Head of caudate nucleus (tissue), 42 donors: Measurements from ENCODE around the gene ENTREP1.
A peak's percentile ranks its signal among the peaks of the same experiment; 100 is the strongest.
"Not testable (repeated sequence)": the region's sequence is repeated elsewhere in the genome, so short reads cannot be mapped to it uniquely, and the experiment has no call there.

Source experiments
- DNase-seq, 42 donors: peaks; one replicate each; pipeline versions ENCODE4 v3.0.0 to v3.0.0-alpha.2; 2020 to 2021; ENCODE audit warnings: mixed read lengths in 7 of 42
- intact Hi-C: fragments of 100-400 bp; cut with DNase I; formaldehyde crosslinking; loops from one replicate; pipeline ENCODE4 v1.15.0; 2022

Gene ENTREP1, protein sequence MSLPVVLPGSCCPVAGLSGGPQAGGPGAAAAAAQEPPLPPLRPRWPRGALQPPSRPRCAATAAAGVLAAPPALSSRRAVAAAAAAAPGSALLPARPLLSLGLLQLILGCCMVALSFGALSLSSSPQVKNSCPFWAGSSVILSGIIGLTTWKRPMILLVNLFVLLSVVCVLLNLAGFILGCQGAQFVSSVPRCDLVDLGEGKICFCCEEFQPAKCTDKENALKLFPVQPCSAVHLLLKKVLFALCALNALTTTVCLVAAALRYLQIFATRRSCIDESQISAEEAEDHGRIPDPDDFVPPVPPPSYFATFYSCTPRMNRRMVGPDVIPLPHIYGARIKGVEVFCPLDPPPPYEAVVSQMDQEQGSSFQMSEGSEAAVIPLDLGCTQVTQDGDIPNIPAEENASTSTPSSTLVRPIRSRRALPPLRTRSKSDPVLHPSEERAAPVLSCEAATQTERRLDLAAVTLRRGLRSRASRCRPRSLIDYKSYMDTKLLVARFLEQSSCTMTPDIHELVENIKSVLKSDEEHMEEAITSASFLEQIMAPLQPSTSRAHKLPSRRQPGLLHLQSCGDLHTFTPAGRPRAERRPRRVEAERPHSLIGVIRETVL

DNA sequence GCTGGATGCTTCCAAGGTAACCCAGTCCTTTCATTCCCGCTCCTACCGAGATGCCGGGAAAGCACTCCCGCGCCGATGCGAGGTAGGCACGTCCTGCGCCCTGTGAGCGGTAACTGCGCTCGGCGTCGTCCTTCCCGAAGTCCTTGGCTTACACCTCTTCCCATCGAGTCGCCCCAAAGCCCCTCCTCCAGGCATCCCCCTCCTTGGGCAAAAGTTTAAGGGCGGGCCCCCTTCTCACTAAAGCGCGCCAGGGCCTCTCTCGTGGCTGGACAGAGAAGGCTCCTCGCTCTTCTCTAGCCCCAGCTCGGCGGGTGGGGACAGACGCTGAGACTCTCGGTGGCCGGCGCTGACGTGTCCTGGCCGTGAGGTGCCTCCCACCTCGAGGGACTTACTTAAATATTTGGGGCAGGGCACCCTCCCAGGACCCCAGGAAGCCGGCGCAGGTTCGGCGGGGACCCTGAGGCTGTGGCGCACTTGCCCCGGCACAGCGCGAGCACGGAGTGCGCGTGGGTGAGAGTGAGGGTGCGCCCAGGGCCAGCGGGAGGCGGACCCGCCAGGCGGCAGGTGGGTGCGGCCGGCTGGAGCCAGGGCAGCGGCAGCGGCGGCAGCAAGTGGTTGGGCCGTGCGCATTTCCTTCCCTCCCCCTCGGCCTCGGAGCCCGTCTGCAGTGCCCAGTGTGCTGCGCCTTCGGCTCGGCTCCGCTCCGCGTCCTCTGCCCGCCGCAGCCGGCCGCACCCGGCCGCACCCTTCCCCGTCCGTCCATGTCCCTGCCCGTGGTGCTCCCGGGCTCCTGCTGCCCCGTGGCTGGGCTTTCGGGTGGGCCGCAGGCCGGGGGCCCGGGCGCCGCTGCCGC, at the start of gene ENTREP1:
Gene ENTREP1, plus strand, starts transcription at position 667 of the 853 bp plus-strand sequence. Its CDS starts 95 bp downstream, at position 762.
- intact Hi-C loops: no loop called here
- peak; percentile 16 to 80 (median 60) for DNase-seq

DNA sequence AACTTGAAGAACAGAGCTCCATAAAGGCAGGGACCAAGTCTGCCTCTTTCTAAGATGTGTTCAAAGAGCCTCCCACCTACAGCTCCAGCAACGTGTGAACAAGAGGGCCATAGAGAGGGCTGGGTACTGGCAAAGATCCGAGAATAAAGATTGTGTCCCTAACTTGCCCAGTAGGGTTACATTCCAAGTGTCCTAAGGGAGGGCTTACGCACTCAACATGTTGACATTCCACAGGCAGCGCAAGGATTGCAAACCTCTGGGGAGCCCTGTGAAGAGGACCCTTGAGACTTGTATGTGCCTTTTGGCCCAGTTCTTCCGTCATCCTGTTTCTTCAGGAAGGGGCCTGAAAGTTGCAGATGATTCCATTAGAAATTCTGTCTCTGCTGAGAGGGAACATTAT, 48.2 kb upstream of the ENTREP1 start:
- no peak for DNase-seq
- intact Hi-C loops: no loop called here

DNA sequence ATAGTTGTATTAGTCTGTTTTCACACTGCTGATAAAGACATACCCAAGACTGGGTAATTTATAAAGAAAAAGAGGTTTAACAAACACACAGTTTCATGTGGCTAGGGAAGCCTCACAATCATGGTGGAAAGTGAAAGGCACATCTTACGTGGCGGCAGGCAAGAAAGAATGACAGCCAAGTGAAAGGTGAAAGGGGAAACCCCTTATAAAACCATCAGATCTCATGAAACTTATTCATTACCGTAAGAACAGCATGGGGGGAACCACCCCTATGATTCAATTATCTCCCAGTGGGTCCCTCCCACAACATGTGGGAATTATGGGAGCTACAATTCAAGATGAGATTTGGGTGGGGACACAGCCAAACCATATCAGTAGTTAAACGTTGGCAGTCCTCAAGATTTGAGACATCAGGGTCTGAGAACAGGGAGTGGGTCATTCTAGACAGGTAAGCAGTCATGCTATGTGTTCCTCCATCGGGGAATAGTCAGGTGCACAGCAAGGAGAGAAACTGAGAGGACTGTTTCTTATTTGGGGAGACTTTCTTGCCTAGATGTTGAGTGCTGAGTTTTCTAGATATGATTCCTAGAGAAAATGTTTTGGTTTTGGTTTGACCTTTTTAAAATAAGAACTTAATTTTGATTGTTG, 45.8 kb upstream of the ENTREP1 start:
- intact Hi-C loops: no loop called here
- no peak for DNase-seq

DNA sequence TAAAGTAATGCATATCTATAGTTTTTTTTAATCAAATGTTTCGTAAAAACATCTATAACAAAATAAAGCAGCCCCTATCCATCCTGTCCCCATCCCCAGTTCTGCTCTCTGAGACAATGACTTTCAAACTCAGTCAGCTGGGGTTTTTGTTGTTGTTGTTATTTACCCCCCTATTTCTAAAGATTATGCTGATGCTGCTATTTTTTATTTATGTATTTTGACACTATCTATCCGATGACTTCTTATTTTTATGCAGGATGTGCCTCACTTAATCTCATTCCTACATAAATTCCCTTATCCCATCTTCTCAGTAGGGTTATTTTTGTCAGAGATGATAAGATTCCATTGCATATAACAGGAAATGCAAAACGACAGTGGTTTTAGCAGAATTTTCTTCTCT, 45.3 kb upstream of the ENTREP1 start:
- no peak for DNase-seq
- intact Hi-C loops: no loop called here

DNA sequence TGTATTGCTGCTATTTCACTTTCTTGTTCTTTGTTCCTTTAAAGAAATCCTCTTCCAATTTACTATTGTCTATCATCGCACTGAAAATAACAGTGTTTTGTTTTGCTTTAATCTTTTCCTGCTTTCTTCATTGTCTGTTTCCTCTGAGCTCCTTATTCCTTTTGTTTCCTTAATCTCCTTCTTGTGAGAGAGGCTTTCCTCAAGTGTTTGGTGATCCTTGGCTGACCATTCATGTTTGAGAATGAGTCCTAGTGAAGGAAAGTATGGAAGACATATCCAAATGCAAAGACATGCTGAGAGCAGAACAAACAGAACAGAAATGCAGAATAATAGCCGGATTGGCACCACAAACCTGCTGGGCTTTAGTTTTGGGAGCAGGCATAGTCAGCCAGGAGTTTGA, 42.0 kb upstream of the ENTREP1 start:
- intact Hi-C loops: no loop called here
- DNase-seq: no peak

DNA sequence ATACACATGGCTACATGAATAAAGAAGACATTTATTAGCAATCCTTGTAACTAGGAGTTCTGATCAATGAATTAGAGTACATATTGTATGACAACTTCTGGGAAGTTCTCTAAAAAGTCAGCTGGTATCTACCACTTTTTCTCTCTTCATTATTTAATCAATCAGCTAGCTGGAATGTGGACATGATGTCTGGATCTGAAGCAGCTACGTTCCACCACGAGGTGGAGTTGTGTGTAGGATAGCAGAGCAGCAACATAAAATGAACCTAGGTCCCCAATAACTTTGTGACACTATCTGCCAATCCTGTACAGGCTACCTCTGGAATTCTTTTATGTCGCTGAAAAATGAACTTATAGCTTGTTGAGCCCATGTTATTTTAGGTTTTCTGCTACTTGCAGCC, 32.9 kb upstream of the ENTREP1 start:
- no peak for DNase-seq

DNA sequence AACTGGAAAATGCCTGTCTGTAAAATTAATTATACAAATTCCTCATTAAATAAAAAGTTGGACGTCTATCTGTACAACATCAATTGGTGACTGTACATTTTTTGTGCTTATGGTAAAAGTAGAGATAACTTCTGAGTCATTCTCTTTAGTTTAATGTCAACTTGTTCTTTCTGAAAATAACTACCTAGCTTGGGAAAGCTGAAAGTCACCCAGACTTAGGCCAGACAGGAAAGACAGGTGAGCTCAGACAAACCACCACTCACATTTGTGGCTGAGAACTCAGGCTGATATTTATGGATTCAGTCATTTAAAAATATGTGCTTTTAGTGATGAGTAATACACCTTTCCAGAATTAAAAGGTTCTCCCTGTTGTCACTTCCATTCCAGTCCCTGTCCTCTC, 31.9 kb upstream of the ENTREP1 start:
- DNase-seq: peak in 9 of 42 donors; percentile 10 to 66 (median 30)
- intact Hi-C loops: no loop called here

More for the DNA sequence above, 32.9 kb upstream of the ENTREP1 start:
- intact Hi-C loops: no loop called here

DNA sequence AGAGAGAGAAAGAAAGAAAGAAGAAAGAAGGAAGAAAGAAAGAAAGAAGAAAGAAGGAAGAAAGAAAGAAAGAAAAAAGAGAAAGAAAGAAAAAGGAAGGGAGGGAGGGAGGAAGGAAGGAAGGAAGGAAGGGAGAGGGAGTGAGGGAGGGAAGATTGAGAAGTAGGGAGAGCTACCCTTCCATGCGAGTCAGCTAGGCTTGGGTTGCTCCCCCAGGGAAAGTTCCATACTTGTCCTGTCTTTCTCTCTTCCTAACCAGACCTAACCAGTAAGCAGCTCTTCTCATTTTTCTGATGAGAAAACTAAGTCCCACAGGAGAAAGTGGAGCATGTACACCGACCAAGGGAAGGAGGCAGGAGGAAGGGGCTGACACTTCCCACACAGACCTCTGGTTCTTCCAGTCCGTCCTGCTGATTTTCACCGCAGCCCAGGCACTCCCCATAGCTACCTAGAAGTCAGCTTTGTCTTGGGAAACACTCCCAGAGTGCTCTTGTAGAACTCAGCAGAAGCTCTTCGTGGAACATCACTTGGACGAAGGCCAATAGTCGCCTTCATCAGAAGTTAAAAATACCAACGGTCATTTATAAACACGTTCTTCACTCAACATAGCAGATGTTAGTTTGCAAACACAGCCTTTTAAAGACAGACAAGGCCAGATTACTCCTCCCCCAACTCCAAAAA, 29.0 kb upstream of the ENTREP1 start:
- intact Hi-C loops: no loop called here

DNA sequence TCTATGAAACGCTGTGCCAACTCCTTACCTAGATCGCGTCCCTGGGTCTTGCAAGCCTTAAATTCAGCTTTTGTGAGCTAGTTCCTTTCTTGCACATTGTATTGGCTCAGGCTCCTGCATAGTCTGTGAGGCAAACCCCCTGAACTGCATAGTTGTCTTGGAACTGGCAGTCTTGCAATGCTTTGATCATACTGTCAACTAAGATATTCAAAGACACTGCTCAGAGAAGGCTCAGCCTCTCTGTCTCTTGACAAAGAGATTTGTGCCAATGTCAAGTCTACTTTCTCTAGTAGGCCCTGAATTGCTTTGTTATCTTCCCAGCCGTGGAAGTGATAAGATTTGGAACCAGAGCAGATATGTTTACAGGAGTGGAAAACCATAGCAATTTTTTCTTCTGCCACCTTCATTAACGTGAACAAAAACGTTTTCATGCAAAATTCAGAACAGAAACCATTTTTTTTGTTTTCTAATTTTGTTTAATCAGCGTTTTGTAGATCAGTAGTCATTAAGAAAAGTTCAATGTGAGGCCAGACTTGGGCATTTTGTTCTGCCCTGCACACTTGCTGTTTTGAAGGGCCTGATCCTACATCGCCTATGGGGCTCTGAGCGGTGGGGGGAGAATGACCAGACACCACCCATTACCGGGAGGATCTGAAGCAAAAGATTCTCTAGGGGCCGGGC, 27.6 kb upstream of the ENTREP1 start:
- no peak for DNase-seq
- intact Hi-C loops: no loop called here

More for the DNA sequence above, 29.0 kb upstream of the ENTREP1 start:
- no peak for DNase-seq

DNA sequence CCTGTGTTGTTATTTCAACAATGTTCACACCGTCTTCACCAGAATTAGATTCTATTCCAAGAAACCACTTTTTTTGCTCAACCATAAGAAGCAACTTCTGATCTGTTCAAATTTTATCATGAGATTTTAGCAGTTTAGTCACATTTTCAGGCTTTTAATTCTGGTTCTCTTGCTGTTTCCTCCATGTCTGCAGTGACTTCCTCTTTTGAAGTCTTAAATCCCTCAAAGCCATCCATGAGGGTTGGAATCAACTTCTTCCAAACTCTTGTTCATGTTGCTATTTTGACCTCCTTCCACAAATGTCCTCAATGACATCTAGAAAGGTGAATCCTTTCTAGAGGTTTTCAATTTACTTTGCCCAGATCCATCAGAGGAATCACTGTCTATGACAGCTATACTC, 25.7 kb upstream of the ENTREP1 start:
- intact Hi-C loops: no loop called here
- DNase-seq: no peak

DNA sequence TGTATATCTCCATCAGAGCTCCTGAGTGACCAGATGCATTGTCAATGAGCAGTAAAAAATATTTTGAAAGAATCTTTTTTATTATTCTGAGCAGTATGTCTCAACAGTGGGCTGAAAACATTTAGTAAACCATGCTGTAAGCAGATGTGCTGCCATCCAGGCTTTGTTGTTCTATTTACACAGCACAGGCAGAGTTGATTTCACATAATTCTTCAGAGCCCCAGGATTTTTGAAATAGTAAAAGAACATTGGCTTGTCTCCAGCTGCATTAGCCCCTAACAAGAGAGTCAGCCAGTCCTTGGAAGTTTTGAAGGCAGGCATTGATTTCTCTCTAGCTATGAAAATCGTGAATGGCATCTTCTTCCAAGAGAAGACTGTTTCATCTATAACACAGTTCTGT, 25.2 kb upstream of the ENTREP1 start:
- no peak for DNase-seq
- intact Hi-C loops: no loop called here

DNA sequence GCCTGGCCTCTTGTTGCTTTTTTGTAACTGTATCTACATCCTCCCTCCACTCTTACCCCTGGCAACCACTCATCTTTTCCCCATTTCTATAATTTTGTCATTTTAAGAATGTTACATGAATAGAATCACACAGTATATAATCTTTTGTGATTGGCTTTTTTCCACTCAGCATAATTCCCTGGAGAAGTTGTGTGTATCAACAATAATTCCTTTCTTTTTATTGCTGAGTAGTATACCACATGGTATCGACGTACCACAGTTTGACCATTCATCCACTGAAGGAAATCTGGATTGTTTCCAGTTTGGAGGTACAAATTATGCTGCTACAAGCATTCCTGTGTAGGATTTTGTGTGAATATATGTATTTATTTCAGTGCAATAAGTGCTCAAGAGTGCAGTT, 21.7 kb upstream of the ENTREP1 start:
- intact Hi-C loops: no loop called here
- no peak for DNase-seq

DNA sequence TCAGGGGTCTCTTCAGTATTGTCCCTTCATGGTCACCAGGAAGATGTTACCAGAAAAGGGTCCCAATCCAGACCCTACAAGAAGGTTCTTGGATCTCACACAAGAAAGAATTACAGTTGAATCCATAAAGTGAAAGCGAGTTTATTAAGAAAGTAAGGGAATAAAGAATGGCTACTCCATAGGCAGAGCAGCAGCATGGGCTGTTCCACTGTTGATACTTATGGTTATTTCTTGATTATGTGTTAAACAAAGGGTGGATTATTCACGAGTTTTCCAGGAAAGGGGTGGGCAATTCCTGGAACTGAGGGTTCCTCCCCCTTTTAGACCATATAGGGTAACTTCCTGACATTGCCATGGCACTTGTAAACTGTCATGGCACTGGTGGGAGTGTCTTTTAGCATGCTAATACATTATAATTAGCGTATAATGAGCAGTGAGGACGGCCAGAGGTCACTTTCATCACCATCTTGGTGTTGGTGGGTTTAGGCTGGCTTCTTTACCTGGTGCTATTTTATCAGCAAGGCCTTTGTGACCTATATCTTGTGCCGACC, 18.0 kb upstream of the ENTREP1 start:
- intact Hi-C loops, DNase-seq: not testable (repeated sequence)

DNA sequence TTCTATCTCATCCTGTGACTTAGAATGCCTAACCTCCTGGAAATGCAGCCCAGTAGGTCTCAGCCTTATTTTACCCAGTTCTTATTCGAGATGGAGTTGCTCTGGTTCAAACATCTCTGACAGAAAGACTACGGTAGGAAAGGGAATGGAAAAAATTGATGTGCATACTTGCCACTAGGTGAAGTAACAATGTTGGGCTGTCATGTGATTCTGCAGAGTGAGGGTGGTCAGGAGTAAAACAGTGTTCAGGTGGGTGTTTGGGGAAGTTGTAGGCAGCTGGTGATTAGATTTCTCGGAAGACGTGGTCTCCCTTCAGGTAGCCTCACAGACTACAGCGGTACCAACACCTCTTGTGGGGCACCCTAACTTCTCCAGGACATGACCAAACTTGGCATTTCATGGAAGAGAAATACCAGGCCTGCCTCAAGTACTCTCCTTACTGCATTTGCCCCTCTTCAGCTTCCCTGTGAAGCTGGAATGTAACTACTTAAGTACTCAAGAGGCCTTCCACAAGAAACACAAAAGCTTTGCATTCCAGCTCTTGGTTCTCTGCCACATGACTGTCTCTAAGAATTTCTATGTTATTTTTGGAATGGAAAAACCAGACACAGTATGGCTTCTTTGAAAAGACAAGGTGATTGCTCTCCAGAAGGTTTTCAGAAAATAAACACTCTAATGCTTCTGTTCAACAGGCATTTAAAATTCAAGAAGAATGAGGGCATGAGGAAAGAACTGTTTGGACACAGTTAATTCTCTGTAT, 17.4 kb upstream of the ENTREP1 start:
- intact Hi-C loops: no loop called here
- no peak for DNase-seq

DNA sequence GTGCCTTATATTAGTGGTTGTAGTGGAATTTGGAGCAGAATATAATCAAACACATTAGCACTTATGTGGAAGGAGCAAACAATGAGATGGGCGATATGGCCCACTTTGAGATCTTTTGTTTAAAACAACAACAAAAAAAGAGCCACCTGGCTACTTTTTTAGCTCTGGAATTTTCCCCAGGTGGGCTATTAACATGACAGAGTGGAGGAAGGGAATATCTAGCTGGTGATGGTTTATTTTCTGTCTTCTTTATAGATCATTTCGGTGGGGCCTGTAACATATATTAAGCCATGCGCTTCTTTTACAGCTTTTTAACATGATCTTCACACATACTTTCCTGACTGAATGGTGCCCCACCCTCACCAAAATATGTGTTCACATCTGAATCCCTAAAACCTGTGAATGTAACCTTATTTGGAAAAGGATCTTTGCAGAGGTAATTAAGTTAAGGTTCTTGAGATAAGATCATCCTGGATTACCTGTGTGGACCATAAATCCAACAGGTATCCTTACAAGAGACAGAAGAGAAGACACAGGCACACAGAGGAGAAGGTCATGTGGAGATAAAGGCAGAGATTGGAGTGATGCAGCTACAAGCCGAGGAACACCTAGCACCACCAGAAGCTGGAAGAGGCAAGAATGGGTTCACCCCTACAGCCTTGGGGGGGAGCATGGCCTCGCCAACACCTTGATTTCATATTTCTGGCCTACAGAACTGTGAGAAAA, 16.6 kb upstream of the ENTREP1 start:
- no peak for DNase-seq

DNA sequence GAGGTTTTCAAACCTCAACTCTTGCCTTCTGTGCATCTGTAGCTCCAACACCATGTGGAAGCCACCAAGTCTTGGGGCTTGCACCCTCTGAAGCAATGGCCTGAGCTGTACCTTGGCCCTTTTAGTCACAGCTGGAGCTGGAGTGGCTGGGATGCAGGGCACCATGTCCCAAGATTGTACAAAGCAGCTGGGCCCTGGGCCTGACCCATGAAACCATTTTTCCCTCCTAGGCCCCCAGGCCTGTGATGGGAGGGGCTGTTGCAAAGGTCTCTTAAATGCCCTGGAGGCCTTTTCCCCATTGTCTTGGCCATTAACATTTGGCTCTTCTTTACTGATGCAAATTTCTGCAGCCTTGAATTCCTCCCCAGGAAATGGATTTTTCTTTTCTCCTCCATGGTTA, 11.8 kb upstream of the ENTREP1 start:
- intact Hi-C loops: no loop called here
- DNase-seq: no peak

More for the DNA sequence above, 16.6 kb upstream of the ENTREP1 start:
- intact Hi-C loops: no loop called here

DNA sequence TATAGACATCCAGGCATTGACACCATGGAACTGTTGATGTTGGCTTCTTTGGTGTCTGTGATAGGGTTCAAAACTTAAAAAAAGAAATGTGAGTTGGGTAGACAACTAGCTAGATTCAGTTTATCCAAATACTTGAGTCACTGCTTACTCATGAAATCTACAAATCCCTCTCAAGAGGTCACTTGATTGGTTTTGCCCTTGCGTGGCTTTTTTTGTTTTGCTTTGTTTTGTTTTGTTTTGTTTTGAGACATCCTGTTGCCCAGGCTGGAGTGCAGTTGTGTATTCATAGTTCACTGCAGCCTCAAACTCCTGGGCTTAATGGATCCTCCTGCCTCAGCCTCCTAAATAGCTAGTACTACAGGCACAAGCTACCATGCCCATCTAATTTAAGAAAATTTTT, 10.5 kb upstream of the ENTREP1 start:
- DNase-seq: no peak
- intact Hi-C loops: no loop called here
